Activated CD8-positive, alpha-beta memory T cell treated with anti-CD3 and anti-CD28 coated beads, Interleukin-2, amount 10 ng/mL, durations not matched to agents 7 days and 5 days (primary cell): ENCODE data around the gene EZH2. TPM values are rescaled to one million over a fixed set of nuclear protein-coding genes. Genes with fewer than 3 reads are reported as not detected.
A peak's percentile ranks its signal among the peaks of the same experiment; 100 is the strongest.

Experiments
- ATAC-seq: fragments of 150-1000 bp; cut with Tn5 transposase; one replicate; pipeline ENCODE4 v1.10.0; 2021; ENCODE audit warnings: moderate library complexity
- CTCF ChIA-PET: fragments of 350-600 bp; sonication (Branson Sonifier 250); formaldehyde crosslinking; loops from one replicate; lab custom pipeline; 2021; ENCODE audit warnings: antibody characterized with exemption; lab: Charles Lee
- DNase-seq: peaks from one replicate; pipeline ENCODE4 v3.0.0-alpha.2; 2020
- H3K27ac Mint-ChIP-seq: one replicate; pipeline ENCODE4 v1.8.0; 2021; ENCODE audit warnings: mild to moderate bottlenecking, mixed read lengths
- H3K27me3 Mint-ChIP-seq: one replicate; pipeline ENCODE4 v1.8.0; 2021; ENCODE audit warnings: mixed read lengths
- H3K36me3 Mint-ChIP-seq: one replicate; pipeline ENCODE4 v1.8.0; 2021; ENCODE audit warnings: mild to moderate bottlenecking, mixed read lengths
- H3K4me1 Mint-ChIP-seq: one replicate; pipeline ENCODE4 v1.8.0; 2021; ENCODE audit warnings: mixed read lengths
- H3K4me3 Mint-ChIP-seq: one replicate; pipeline ENCODE4 v1.8.0; 2021; ENCODE audit warnings: mild to moderate bottlenecking, moderate library complexity, mixed read lengths
- H3K9me3 Mint-ChIP-seq: one replicate; pipeline ENCODE4 v1.8.0; 2022; ENCODE audit warnings: low read depth, mixed read lengths
- total RNA-seq, 2 experiments: library from RNA; stranded (reverse); gene quantifications; one replicate each; pipeline ENCODE4 v1.2.3, GENCODE V29; 2021

Gene EZH2
- 100 to 1,000 TPM; 106 to 109 TPM for total RNA-seq

DNA sequence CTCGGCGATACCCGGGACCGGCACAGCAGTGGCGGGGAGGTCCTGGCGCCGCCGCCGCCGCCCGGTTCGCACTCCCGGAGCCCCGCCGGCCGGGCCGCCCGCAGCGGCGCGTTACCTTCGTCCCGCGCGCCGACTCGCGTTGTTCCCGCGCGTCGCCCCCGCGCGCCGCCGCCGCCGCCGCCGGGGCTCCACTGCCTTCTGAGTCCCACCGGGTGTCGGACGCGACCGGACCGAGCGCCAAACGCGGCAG is at the start of gene EZH2:
EZH2 (minus strand) TSS at position 243 of the 250 bp plus-strand sequence. CDS start 36,993 bp downstream, outside the sequence.
- H3K4me1 Mint-ChIP-seq = peaks cover 34% of the 10 kb centered on the region
- peak within 1 kb of the TSS; percentile 96 for H3K4me3 Mint-ChIP-seq
- no peaks in the 10 kb centered on the region for H3K27me3 Mint-ChIP-seq
- DNase-seq (no peak), ATAC-seq (peak; percentile 28)
- H3K27ac Mint-ChIP-seq = peak within 1 kb of the TSS; percentile 99
- CTCF ChIA-PET = interaction anchor here (1.2 to 2.0 kb wide), 5 partner anchors 25 to 308 kb away, joined by 3 to 11 read pairs (median 9); no protein-coding TSS in a partner anchor
- H3K9me3 Mint-ChIP-seq = no peaks in the 10 kb centered on the region
- H3K36me3 Mint-ChIP-seq = peaks cover 25% of the 10 kb centered on the region

- no peaks in the 10 kb centered on the region for H3K27me3 Mint-ChIP-seq
- no peak overlapping the region for H3K27ac Mint-ChIP-seq
- no peak for ATAC-seq
Measured at GRCh38 chr7:148931470-148931869, 47.4 kb upstream of the EZH2 start.

DNA sequence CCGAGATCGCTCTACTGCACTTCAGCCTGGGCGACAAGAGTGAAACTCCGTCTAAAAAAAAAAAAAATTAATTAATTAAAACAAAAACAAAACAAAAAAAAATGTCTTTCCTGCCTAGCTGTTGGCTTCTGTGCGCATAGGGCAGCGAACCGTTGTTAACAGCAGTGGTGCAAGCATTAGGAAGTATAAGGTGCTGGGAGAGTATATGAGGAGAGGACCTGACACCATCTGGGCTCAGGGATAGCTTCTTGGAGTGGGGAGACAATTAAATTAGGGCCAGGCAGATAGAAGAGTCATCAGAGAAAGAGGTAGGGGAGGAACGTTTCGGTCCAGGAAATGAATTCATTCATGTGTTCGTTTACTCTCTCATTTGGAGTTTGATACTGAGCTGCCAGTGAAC is 46.2 kb upstream of the EZH2 start:
- DNase-seq (no peak), ATAC-seq (no peak)
- peaks cover 14% of the 10 kb centered on the region for H3K4me1 Mint-ChIP-seq
- H3K27me3 Mint-ChIP-seq = no peaks in the 10 kb centered on the region
- H3K36me3 Mint-ChIP-seq = peaks cover 2% of the 10 kb centered on the region
- H3K4me3 Mint-ChIP-seq = no peak overlapping the region
- H3K9me3 Mint-ChIP-seq = no peaks in the 10 kb centered on the region
- H3K27ac Mint-ChIP-seq = no peak overlapping the region
- CTCF ChIA-PET = interaction anchor here (2.0 kb wide), 1 partner anchor 12 kb away, joined by 10 read pairs; no protein-coding TSS in a partner anchor

More at GRCh38 chr7:148931470-148931869, 47.4 kb upstream of the EZH2 start:
- Mint-ChIP-seq H3K36me3 (peaks cover 2% of the 10 kb centered on the region), H3K4me1 (peaks cover 12% of the 10 kb centered on the region), H3K9me3 (no peaks in the 10 kb centered on the region), H3K4me3 (no peak overlapping the region)
- DNase-seq = no peak
- CTCF ChIA-PET = interaction anchor here (1.5 to 2.0 kb wide), 2 partner anchors 10 to 11 kb away, joined by 3 to 10 read pairs; no protein-coding TSS in a partner anchor

DNA sequence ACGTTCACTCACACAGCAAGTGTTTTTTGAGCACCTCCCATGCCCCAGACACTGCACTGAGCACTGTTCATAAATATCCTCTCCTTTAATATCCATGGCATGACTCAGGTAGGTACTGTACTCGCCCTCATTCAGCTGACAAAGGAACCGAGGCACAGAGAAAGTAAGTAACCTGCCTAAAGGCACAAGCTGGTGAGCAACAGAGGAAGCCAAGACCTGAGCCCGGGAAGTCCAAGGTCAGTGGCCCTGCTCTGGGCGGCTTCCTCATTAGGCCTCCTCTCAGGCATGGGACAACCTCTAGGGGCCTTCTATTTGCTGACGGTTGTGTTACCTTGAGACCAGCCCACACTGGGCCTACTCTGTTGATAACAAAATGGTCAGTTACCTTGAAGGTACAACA is 45.1 kb upstream of the EZH2 start:
- Mint-ChIP-seq H3K27ac (no peak overlapping the region), H3K36me3 (peaks cover 2% of the 10 kb centered on the region), H3K4me3 (no peak overlapping the region), H3K4me1 (peaks cover 13% of the 10 kb centered on the region), H3K27me3 (no peaks in the 10 kb centered on the region), H3K9me3 (no peaks in the 10 kb centered on the region)
- DNase-seq = no peak
- CTCF ChIA-PET = interaction anchor here (1.2 kb wide), 1 partner anchor 12 kb away, joined by 3 read pairs; no protein-coding TSS in a partner anchor
- ATAC-seq = no peak

DNA sequence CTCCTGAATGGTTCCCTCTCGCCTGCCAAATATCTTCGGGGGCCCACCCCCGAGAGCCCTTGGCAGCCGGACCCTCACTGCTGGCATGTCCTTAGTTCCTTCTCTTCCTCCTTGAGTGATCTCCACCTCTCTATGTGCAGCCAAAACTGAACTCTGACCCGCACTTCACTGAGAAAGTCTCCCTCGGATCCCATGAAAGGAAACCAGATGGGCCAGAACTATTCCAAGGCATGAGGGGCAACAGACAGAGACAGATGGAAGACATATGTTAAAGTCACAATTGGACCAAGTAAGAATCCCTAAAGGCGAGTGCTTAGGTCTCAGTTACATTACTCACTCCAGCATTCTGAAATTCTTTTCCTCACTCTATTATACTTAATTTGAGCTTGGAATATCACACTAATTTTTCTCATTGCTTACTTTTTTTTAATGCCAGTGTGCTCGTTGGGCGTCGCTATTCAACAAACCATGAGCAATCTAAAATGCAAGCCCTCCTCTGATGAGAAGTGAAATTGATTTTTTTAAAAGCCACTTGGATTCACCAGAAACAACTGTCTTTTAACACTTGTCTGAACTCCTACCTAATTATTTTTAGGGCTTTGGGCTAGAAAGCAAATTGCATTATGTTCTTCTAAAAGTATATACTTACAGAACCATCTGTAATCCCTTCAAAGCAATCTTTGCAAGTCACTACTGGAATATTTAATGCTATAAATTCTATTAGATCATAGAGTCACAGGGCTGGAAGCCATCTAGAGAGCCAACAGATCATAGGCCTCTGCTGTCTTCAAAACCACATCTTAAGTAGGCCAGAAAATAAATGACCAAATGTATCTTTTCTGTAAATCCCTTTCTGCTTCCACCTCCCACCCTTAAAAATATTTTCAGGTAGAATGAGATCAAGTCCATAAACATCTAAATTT is 43.3 kb upstream of the EZH2 start:
- Mint-ChIP-seq H3K4me1 (peaks cover 15% of the 10 kb centered on the region), H3K27ac (no peak overlapping the region), H3K4me3 (no peak overlapping the region), H3K9me3 (no peaks in the 10 kb centered on the region), H3K36me3 (peaks cover 2% of the 10 kb centered on the region), H3K27me3 (no peaks in the 10 kb centered on the region)
- ATAC-seq (no peak), DNase-seq (no peak)
- CTCF ChIA-PET = no interaction called here

- Mint-ChIP-seq H3K27me3 (no peaks in the 10 kb centered on the region), H3K4me3 (no peak overlapping the region), H3K4me1 (peaks cover 24% of the 10 kb centered on the region), H3K9me3 (no peaks in the 10 kb centered on the region), H3K36me3 (peaks cover 5% of the 10 kb centered on the region), H3K27ac (no peak overlapping the region)
- CTCF ChIA-PET = no interaction called here
- ATAC-seq (no peak), DNase-seq (no peak)
Measured at GRCh38 chr7:148925836-148926235, 41.7 kb upstream of the EZH2 start.

GRCh38 chr7:148924011-148924410 is 39.9 kb upstream of the EZH2 start:
- H3K27ac Mint-ChIP-seq = no peak overlapping the region
- H3K27me3 Mint-ChIP-seq = no peaks in the 10 kb centered on the region
- ATAC-seq = no peak
- H3K4me1 Mint-ChIP-seq = peaks cover 36% of the 10 kb centered on the region
- no peaks in the 10 kb centered on the region for H3K9me3 Mint-ChIP-seq
- H3K36me3 Mint-ChIP-seq = peaks cover 2% of the 10 kb centered on the region
- DNase-seq = no peak
- CTCF ChIA-PET = no interaction called here
- no peak overlapping the region for H3K4me3 Mint-ChIP-seq

DNA sequence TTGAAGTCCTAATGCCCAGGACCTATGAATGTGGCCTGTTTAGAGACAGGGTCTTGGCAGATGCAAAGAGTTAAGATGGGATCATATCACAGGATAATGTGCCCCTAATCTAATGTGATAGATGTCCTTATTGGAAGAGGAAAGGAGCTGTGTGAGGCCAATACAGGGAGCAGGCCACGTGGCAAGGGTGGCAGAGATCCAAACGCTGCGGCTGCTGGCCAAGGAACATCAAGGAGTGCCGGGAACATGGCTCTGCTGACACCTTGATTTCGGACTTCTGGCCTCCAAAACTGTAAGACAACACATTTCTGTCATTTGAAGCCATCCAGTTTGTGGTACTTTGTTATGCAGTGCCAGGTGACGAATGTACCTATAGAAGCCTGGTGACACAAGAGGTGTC is 37.7 kb upstream of the EZH2 start:
- Mint-ChIP-seq H3K9me3 (no peaks in the 10 kb centered on the region), H3K27ac (no peak overlapping the region), H3K4me3 (no peak overlapping the region), H3K4me1 (peaks cover 31% of the 10 kb centered on the region), H3K36me3 (peaks cover 4% of the 10 kb centered on the region), H3K27me3 (no peaks in the 10 kb centered on the region)
- DNase-seq = no peak
- CTCF ChIA-PET = interaction anchor here (0.6 kb wide), 1 partner anchor 52 kb away, joined by 3 read pairs; no protein-coding TSS in a partner anchor
- no peak for ATAC-seq

- peaks cover 31% of the 10 kb centered on the region for H3K4me1 Mint-ChIP-seq
- DNase-seq (no peak), ATAC-seq (no peak)
- no peaks in the 10 kb centered on the region for H3K27me3 Mint-ChIP-seq
- no peaks in the 10 kb centered on the region for H3K9me3 Mint-ChIP-seq
- no peak overlapping the region for H3K27ac Mint-ChIP-seq
- peaks cover 4% of the 10 kb centered on the region for H3K36me3 Mint-ChIP-seq
- CTCF ChIA-PET = interaction anchor here (0.6 to 1.2 kb wide), 2 partner anchors 10 to 52 kb away, joined by 3 read pairs; no protein-coding TSS in a partner anchor
- no peak overlapping the region for H3K4me3 Mint-ChIP-seq
Measured at GRCh38 chr7:148921189-148921588, 37.1 kb upstream of the EZH2 start.

DNA sequence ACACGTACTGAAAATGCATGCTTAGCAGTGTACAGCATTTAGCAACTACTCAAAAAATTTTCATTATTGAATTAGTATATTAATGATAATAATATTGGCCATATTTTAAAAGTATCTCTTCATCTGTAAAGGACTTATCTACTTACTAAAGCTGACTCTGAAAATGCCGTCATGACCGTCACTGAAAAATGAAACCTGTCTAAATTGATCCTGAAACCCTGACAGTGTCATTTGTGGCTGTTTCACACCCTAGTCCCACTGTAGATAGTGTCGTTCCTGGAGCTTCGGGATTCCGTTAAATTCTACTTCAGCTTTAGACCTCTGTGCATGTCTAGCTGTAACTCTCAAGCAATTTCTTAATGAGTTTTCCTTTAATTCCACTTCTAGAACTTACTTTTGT is 35.8 kb upstream of the EZH2 start:
- Mint-ChIP-seq H3K9me3 (no peaks in the 10 kb centered on the region), H3K27ac (no peak overlapping the region), H3K36me3 (peaks cover 4% of the 10 kb centered on the region), H3K4me1 (peaks cover 36% of the 10 kb centered on the region), H3K4me3 (no peak overlapping the region), H3K27me3 (no peaks in the 10 kb centered on the region)
- peak; percentile 37 for DNase-seq
- peak; percentile 30 for ATAC-seq
- CTCF ChIA-PET = interaction anchor here (1.2 kb wide), 1 partner anchor 12 kb away, joined by 3 read pairs; no protein-coding TSS in a partner anchor

DNA sequence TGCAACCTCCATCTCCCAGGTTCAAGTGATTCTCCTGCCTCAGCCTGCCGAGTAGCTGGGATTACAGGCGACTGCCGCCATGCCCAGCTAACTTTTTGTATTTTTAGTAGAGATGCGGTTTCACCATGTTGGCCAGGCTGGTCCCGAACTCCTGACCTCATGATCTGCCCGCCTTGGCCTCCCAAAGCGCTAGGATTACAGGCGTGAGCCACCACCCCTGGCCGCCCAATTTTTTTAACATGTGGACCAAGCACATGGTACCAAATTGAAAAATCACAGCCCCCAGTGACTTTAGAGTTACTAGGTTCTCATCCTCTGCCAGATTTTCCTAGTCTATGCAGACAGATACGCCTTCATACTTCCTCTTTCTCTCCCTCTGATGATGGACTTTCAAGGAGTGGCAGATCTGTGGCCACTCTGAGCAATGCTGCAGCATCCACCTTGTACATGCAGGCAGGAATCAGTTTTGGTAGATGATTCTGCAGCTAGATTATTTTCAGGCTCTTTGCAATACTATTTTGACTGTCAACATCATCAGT is 34.0 kb upstream of the EZH2 start:
- Mint-ChIP-seq H3K4me3 (no peak overlapping the region), H3K4me1 (peaks cover 49% of the 10 kb centered on the region), H3K27me3 (no peaks in the 10 kb centered on the region), H3K9me3 (no peaks in the 10 kb centered on the region), H3K27ac (no peak overlapping the region), H3K36me3 (peaks cover 4% of the 10 kb centered on the region)
- ATAC-seq (no peak), DNase-seq (peak; percentile 21)
- CTCF ChIA-PET = no interaction called here

- ATAC-seq = no peak
- CTCF ChIA-PET = interaction anchor here (5.2 kb wide), 1 partner anchor 26 kb away, joined by 19 read pairs; no protein-coding TSS in a partner anchor
- H3K4me1 Mint-ChIP-seq = peaks cover 59% of the 10 kb centered on the region
- H3K27me3 Mint-ChIP-seq = no peaks in the 10 kb centered on the region
- peaks cover 2% of the 10 kb centered on the region for H3K36me3 Mint-ChIP-seq
- no peaks in the 10 kb centered on the region for H3K9me3 Mint-ChIP-seq
- no peak for DNase-seq
- no peak overlapping the region for H3K4me3 Mint-ChIP-seq
- no peak overlapping the region for H3K27ac Mint-ChIP-seq
Measured at GRCh38 chr7:148916186-148916585, 32.1 kb upstream of the EZH2 start.

DNA sequence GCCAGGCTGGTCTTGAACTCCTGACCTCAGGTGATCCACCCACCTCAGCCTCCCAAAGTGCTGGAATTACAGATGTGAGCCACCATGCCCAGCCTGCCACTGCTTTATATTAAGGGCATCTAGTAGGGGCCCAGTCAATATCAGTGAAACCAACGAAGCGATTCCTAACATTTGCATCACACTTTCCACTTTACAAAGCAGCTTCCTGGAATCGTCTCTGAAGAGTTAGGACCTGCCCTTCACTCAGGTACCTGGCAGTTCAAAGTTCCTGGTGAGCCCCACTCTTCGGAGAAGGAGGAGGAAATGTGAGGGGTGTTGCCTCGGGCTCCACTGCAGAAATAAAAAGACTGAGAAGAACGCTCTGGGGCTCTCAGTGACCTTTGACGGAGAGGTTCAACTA is 31.1 kb upstream of the EZH2 start:
- no peak overlapping the region for H3K4me3 Mint-ChIP-seq
- H3K27ac Mint-ChIP-seq = no peak overlapping the region
- H3K4me1 Mint-ChIP-seq = peaks cover 50% of the 10 kb centered on the region
- H3K9me3 Mint-ChIP-seq = no peaks in the 10 kb centered on the region
- DNase-seq = peak; percentile 34
- H3K36me3 Mint-ChIP-seq = peaks cover 2% of the 10 kb centered on the region
- no peaks in the 10 kb centered on the region for H3K27me3 Mint-ChIP-seq
- CTCF ChIA-PET = interaction anchor here (0.6 to 5.2 kb wide), 4 partner anchors 25 to 189 kb away, joined by 3 to 19 read pairs (median 4); no protein-coding TSS in a partner anchor
- ATAC-seq = no peak
